ENCODE results near the gene TNFSF11.
A peak's percentile ranks its signal among the peaks of the same experiment; 100 is the strongest.

TNFSF11 gene

DNA sequence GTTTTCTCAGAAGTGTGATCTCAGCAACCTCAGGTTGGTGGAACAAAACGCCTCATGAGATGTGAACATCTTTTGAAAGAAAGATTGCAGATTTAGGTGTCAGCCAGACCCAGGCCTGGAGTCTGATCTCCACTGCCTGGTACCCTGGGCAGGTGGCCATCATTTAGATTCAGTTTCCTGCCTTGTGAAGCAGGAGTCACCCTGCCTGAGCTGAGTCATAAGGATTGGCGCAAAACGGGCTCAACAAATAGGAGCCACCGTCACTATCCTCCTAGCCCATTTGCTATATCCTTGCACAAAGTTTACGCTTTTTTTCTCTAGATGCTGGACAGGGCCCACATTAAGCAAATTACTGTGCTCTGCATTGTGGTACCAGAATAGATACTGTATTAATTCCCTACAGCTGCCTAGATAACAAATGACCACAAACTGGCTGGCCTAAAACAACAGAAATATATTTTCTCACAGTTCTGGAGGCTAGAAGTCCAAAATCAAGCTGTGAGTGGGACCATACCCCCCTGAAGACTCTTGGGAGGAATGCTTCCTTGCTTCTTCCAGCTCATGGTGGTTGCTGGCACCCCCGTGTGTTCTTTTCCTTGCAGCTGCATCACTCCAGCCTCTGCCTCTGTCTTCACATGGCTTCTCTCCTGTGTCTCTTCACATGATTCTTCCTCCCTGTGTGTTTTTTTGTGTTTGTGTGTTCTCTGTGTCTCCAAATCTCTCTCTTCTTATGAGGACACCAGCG, 38.2 kb downstream of the TNFSF11 start:
- DNase-seq: no peak

DNA sequence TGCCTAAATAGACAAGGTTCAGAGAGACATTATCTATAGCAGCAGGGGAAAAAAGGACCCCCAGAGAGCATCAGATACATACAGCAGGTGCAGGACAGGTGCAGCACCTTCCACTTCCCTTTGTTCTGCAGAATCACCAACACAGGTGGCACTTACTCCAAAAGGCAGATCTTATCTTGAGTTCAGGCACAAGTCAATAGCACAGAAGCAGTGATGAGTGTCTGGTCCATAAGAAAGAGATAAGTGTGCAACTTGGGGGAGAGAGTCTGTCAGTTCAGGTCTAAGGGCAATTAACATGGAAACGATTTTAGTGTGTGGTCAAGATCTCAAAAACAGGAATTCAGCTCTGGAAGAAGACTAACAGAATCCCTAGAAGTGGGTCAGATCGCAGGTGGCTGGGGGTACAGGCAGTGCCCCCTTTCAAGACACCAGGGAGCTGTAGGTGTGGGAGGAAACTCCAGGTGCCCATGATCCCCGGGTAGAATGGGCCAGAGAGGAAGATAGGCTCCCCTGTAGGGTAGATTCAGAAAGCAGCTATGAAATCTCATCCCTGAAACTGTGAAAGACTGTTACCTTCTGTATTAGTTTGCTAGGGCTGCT, 40.6 kb downstream of the TNFSF11 start:
- no peak for DNase-seq

DNA sequence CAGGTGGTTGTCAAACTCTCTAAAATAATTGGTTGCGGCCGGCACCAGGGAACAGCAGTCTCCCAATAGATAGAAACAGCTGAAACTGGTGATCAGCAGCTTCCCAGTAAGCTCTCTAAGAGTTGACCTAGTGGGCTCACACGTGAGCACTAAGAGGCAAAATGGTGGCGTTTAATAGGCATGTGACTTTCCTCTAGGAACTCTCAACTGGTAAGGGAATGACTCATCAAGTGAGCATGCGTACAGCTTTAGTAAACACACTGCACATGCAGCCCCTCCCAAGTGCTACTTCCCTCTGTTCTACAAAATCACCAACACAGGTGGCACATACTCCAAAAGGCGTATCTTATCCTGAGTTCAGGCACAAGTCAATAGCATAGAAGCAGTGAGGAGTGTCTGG, 41.7 kb downstream of the TNFSF11 start:
- no peak for DNase-seq

DNA sequence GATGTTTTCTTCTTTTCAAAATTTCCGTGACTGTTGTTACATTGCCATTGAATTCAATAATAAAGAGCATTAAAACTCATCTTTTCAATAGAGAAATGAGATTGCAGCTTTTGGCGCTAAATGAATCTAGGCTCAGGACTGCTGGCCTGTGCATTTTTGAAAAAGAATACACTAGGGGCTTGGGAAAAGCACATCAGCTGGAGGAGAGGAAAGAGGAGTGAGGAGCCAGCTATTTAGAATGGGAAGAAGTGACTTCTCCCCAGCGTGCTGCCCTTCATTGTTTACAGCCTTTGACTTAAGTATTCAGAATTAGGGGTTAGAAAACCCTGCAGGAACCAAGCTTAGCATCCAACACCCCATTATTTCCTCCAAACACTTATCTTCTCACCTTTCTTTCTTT, 43.3 kb downstream of the TNFSF11 start:
- DNase-seq: no peak

DNA sequence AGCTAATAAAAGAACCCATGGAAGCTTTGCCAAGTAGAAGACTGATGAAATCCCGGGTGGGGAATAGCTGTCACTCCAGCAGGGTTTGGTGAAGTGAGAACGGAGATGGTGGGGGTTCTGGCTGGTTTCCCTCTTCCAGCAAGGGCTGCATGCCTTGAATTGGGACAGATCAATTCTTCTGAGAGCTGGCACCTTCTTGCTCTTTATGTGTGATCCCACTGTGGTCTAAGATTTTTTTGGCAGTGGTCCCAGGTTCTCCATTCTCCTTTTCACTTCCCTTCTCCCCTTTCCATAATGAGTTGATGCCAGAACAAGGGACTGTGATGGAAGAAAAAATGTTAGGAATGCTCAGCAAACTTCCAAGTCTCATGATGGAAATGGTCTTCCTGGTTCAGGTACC, 50.0 kb downstream of the TNFSF11 start:
- DNase-seq: no peak

DNA sequence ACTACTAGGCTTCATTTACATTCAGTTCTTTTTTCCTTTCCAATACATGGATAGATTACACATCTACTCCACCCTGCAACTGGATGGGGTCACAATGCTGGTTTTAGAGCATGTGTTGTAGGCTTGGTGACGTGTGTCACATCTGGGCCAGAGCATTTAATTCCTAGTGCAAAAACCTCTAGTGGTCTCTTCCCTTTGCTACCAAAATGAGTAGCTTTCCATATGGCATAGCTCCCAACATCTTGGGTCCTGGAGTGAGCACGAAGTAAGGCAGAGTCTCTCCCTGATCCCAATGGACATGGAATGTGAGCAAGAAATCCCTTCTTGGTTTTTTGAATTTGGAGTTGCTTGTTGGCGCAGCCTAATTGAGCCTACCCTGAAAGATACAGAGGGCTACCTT, 51.7 kb downstream of the TNFSF11 start:
- DNase-seq: peak; percentile 63

DNA sequence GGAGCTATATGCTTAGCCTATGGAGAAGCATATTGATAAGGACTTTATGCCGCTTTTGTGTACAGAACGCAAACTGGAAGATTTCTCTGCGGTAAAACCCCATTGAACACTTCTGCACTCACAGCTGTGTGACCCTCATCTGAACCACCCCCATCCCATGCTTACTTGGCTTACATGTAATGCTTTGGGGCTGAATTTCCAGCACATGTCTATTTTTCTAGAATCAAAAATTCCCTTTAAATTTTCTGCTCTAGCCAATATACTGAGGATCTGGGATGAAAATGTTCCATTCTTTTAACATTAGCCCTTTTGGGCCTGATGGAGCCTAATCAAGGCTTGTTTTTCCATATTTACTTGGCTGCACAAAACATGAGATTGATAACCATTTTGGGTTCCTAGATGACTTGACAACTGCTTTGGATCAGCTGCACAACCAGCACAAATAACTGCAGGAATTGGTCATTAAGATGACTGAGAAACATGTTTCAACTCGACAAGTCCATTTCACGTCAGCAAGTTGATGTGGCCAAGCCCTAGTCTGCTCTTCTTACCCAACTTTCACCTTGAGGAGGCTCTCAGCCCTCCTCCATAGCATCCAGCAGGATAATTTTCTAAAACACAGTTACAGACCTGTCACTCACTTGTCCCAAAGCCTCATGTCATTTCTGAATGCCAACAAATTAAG, 52.4 kb downstream of the TNFSF11 start:
- DNase-seq: no peak

DNA sequence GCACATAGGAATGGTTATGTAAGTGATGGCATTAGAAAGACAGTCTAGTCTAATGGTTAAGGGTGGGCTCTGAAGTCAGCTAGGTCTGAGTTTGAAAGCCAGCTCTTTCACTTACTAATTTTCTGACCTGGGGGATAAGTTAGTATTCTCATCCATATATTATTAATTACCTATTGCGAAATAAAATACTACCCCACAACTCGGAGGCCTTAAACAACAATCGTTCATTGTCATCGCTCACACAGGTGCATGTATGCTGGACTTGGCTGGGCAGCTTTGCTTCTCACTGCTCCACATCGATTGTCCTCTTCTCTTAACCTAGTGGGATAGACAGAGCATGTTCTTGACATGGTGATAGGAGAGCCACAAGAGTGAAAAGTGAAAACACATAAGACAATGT, 54.7 kb downstream of the TNFSF11 start:
- DNase-seq: no peak

DNA sequence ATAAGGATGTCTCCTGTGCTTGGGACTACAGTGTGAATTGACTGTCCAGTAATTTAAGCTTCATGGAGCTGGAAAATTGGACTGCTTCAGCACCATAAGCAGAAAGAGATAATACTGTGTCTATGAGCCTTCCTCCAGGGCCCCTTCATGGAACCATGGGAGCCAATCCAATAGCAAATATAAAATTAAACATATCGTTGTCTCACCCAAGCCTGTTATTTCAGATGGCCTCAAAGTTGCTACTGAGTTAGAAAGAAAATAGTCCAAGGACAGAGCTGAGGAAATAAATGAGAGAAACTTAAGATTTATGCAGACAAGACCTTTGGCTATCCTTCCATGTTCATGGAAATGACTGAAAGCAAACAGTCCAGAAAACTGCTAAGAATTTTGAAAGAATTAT, 57.2 kb downstream of the TNFSF11 start:
- DNase-seq: no peak

DNA sequence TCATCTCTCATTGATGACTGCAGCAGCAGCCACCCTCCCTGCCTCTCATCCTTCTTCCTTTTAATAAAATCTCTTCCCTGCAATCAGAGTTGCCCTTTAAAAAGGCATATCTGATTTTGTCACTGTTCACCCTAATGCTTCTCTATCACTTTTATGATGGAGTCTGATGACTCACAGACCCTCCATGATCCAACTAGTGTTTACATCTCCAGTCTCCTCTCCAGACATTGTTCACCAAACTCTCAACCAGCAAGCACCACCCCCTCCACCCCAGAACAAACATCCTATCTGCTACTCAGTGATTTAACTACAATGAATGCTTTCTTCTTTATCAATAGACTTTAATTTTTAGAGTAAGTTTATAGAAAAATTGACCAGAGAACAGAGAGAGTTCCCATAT, 59.5 kb downstream of the TNFSF11 start:
- DNase-seq: no peak

DNA sequence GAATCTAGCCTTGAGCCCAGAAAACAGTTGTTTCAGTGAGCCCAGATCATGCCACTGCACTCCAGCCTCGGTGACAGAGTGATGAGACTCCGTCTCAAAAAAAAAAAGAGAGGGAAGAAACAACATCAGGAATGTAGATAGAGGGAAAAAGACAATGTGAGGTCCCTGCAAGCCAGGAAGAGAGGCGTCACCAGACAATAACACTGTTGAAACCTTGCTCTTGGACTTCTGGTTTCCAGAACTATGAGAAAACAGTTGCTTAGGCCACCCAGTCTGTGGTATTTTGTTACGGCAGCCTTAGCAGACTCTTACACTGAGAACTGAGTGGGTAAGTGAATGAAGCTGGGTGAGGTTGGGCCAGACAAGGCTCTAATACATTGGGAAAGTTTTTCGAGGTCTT, 64.1 kb downstream of the TNFSF11 start:
- no peak for DNase-seq

DNA sequence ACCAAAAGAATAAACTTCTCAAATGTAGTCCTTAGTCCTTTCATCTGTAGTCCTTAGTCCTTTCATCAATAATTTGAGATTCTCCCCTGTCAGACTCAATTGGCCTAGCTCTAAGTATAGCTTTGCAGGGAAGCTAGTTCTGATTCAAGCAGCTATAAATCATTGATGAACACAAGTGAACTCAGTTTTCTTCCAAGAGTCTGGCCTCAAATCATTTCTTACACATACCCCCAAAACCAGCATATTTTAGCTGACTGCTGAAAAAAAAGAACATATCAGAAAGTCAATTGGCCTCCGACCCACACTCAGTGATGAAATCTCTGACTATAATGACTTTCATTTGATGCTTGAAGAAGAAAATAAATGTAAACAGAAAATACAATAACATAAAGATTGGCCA, 64.9 kb downstream of the TNFSF11 start:
- no peak for DNase-seq

DNA sequence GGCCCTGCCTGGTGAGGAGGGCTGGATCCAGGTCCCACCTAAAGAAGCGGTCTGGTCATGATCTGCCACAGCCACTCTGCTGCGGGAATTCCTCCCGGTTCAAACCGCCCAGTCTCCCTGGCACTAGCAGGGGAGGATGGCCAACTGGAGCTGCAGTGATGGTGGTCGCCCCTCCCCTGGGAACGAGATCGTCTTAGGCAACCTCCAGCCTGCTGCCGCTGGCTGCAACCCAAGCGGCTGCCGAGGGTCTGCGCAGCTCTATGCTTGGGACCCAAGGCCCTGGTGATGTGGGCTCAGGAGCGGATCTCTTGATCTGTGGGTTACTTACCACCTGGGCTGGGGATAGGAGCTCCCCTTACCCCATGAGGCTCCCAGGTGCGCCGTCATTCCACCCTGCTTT, 69.1 kb downstream of the TNFSF11 start:
- no peak for DNase-seq

DNA sequence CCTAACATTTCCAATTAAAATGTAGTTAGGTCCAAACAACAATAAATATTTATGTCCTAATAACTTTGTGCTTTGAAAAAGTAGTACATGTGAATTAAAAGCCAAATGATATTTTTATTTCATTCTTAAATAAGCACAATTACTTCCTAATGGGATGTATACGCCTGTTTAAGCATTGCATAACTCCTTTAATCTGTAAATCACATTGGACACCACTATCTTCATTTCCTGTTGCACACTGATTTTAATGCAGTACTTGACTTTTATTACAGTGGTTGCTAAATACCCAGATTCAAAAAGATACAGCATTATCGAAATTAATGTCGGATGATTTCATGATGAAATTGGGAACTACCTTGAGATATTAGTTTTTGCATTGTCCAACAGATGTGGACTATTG, 70.9 kb downstream of the TNFSF11 start:
- no peak for DNase-seq

DNA sequence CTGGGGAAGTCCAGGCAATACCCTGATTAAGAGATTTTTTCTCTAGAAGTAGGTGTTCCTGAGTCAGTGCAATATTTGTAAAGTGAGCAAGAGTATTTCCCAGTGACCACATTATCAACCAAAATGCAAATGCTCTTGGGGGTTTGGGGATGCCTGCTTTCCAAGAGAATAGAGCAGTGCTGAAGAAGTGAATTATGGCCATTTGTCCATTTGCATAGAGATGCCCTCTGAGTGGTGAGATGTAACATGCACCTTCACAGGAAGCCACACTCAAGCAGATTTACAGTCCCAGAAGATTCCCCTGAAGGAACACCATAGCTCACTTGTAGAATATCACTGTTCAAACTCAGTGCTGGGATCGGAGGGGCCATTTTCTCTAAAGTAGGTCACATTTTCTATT, 71.8 kb downstream of the TNFSF11 start:
- DNase-seq: no peak

DNA sequence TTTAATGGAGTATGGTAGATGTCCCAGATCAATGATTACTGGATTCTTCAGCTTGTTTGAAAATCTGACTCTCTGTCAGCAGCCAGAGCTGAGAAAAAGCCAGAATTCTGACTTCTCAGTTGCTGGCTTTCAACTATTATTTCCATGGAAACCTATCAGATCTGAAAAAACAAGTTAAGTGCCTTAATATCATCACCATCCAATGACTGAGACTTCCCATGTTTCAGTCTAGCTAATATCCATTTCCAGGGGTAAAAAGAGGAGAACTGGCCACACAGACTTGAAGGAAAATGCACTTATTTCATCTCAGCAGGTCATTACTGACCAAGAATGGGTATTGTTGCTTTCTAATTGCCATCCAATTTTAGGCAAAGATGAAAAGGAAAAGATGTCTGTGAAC, 75.2 kb downstream of the TNFSF11 start:
- DNase-seq: no peak

DNA sequence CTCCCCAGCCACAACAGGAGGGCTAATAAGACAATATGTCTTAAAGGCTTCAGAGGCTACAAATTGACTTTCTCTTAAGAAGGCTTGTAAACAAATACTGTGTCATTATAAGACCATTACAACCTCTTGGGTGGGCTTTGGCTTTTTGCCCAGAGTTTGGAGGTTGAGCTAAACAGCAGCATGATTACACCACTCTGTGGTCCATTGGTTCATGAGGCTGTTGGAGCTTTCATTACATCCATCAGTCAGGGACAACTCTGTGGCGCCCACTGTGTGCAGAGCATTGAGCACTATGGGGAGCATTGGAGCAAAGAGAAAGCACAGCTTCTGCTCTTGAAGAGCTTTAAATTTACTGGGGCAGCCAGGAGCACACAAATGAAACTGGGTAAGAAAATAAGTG, 75.9 kb downstream of the TNFSF11 start:
- DNase-seq: no peak

DNA sequence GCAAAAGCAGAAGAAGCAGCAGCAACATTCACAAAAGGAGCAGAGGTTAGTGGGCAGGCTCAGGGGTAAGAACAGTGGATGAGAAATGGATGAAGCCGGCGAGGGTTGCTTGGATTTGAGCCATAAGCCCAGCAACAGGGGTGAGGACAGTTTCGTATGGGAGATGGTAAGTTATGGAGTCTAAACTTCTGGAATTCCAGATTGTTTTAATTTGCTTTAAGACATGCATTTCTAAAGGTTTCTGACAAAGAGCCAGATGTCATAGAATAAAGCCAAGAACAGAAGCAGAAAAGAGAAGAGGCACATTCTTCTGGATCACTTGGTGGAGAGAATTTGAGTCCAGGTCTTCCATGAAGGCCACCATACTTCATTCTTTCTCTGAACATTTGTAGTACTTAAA, 76.6 kb downstream of the TNFSF11 start:
- no peak for DNase-seq

DNA sequence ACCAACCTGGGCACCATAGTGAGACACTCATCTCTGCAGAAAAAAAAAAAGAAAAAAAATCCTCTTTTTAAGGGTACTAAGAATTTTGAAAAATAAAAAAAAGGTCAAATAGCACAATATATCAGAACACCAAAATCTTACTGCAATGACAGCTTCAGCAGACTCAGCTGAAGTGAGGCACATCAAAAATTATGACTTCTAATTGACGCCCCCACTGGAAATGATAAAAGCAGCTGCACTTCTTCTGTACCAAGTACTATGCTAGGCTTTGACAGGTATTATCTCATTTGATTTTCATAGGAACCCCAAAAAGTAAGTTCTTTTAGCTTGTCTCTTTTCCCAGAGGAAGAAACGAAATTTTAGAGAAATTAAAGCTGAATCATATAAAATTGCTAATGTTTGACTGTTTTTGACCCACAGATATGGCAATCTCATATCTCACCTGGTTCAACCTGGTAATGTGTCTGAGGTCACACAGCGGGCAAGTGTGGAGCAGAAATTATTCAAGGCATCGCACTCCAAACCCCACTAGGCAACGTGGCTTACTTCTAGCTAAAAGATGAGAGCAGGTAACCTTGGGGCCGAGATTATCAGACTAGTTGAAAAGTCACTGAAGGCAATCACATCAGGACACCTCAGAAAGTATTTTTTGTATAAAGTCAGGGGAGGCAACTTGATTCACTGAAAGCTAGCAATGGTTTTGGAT, 78.1 kb downstream of the TNFSF11 start:
- no peak for DNase-seq

DNA sequence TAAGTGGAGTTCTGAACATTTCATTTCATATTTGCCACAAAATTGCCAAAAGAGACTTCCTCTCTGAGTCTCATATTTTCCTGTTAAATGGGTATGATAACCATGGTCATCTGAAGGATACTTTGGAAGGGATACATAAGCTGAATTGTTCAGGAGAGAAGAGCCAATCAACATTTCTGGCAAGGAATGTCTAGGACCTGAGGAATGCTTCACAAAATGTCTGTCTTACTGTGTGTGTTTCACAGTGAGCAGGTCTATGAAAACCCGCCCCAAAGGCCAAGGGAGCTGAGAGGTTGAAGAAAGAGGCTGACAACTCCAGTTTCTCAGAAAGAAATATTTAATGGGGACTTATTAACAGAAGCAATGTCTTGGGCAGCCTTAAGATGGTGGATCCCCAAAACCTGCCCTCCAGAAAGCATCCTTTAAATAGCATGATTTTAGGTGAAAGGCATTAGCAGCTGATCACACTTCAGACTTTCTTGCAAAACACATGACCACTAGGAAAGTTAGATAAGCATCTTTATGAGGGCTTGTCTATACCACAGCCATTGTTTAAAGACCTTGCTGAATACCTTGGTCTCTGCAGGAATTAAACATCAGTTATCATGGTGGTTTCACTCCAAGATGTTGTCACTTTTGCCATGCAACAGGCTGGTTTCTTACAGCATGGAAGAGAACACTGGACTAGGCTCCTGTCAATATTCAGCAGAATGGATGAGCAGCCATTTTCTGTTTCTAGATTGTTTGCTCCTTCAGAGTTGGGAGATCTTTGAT, 78.9 kb downstream of the TNFSF11 start:
- no peak for DNase-seq

DNA sequence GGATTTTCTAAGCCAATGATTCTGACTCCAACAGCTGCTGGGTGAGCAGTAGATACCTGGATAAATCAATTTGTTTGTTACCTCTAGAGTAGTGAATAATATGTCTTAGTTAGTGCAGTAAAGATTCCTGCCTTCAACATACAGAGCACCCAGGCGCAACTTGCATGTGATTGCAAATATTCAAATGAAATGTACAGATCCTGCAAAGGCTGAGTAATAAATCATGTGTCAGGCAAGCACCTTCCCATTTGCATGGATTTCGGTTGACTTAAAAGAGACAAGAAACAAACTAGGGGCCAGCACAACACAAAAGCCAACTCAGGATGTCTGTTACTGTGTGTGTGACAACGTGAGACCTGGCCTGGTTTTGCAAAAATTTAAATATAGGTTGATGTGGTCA, 79.7 kb downstream of the TNFSF11 start:
- no peak for DNase-seq

DNA sequence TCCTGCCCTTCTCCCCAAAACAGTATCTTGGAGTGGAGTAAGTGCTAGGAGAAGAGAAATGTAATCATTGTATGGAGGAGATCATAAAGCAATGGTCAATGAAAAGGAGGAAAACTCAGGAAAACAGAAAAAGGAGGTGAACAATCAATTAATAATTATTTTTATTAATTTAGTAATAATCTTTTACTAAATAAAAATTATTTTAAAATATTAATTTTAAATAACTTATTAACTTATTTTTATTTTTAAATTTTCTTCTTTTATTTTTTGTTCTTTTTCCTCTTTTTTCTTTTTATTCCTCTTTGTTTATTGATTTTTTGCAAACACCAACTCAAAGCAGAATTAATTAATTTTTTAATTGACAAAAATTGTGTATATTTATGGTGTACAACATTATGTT, 80.3 kb downstream of the TNFSF11 start:
- no peak for DNase-seq

DNA sequence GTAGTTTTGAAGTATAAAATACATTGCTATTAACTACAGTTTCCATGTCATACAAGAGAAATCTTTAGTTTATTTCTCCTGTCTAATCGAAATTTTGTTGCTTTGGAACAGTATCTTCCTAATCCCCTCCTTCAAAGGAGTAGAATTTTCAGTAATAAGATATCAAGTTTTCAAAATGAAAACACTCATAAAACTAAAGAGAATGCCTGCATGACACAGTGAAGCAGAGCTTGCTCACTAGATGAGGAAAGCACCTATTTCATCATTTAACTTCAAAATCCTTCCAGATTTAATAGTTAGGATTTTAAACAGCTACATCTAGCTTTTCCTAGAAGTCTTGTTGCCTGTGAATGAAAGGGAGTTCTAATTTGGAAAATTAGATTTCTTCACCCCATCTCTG, 80.8 kb downstream of the TNFSF11 start:
- no peak for DNase-seq
